ENCODE data around the gene PPP1R3D. TPM values are rescaled to one million over a fixed set of nuclear protein-coding genes. Genes with fewer than 3 reads are reported as not detected.
A peak's percentile ranks its signal among the peaks of the same experiment; 100 is the strongest.

The PPP1R3D gene
- total and polyA plus RNA-seq, 7 donors, result 2.0 to 14.7 (median 5.3) TPM

- ATAC-seq (no peak), DNase-seq (no peak)
- no peaks in the 10 kb centered on the region for H3K27me3 ChIP-seq (ENCODE audit: insufficient read depth in 3 of 3, low read length in 2 of 3)
- no peak overlapping the region for H3K4me3 ChIP-seq
- 70 to 81% (median 77%) methylated on average over 2 of the region's 2 CpGs for WGBS, 3 donors
- H3K36me3 ChIP-seq (ENCODE audit: insufficient read depth in 1 of 2, low read depth in 1 of 2), result peaks cover 0 to 48% of the 10 kb centered on the region in 2 donors
- peak overlapping the region; percentile 37 for H3K27ac ChIP-seq
- H3K4me1 ChIP-seq, result peaks cover 53% of the 10 kb centered on the region
- H3K9me3 ChIP-seq, result no peaks in the 10 kb centered on the region
- TF ChIP-seq CTCF (IDR thresholded peaks at IDR 0.05), result no peak
- intact Hi-C loops (cut with DNase I), result no loop called here
These were observed 5.6 kb upstream of the PPP1R3D start for GRCh38 chr20:59945731-59946130.

GRCh38 chr20:59945175-59945574, 5.1 kb upstream of the PPP1R3D start:
- no peak for TF ChIP-seq CTCF (IDR thresholded peaks at IDR 0.05)
- WGBS, 3 donors, result 33 to 51% (median 38%) methylated on average over 3 of the region's 3 CpGs
- Histone ChIP-seq H3K4me3 (no peak overlapping the region), H3K36me3 (ENCODE audit: insufficient read depth in 1 of 2, low read depth in 1 of 2) (peaks cover 0 to 42% of the 10 kb centered on the region in 2 donors), H3K27ac (peak overlapping the region; percentile 37), H3K4me1 (peaks cover 53% of the 10 kb centered on the region), H3K9me3 (no peaks in the 10 kb centered on the region), H3K27me3 (ENCODE audit: insufficient read depth in 3 of 3, low read length in 2 of 3) (no peaks in the 10 kb centered on the region)
- intact Hi-C loops (cut with DNase I), result no loop called here
- no peak for DNase-seq
- ATAC-seq, result no peak

- TF ChIP-seq CTCF (IDR thresholded peaks at IDR 0.05), result no peak
- intact Hi-C loops (cut with DNase I), result no loop called here
- H3K27me3 ChIP-seq (ENCODE audit: insufficient read depth in 3 of 3, low read length in 2 of 3), result no peaks in the 10 kb centered on the region
- H3K9me3 ChIP-seq, result no peaks in the 10 kb centered on the region
- peaks cover 0 to 38% of the 10 kb centered on the region in 2 donors for H3K36me3 ChIP-seq (ENCODE audit: insufficient read depth in 1 of 2, low read depth in 1 of 2)
- no peak for ATAC-seq
- H3K4me3 ChIP-seq, result no peak overlapping the region
- DNase-seq, result no peak
- peak overlapping the region; percentile 37 for H3K27ac ChIP-seq
- WGBS, 3 donors, result 41 to 66% (median 52%) methylated on average over 7 of the region's 7 CpGs
- H3K4me1 ChIP-seq, result peaks cover 53% of the 10 kb centered on the region
These were observed 4.6 kb upstream of the PPP1R3D start for GRCh38 chr20:59944726-59945125.

- H3K27me3 ChIP-seq (ENCODE audit: insufficient read depth in 3 of 3, low read length in 2 of 3), result no peaks in the 10 kb centered on the region
- peaks cover 55% of the 10 kb centered on the region for H3K4me1 ChIP-seq
- H3K9me3 ChIP-seq, result no peaks in the 10 kb centered on the region
- H3K36me3 ChIP-seq (ENCODE audit: insufficient read depth in 1 of 2, low read depth in 1 of 2), result peaks cover 0 to 32% of the 10 kb centered on the region in 2 donors
- intact Hi-C loops (cut with DNase I), result no loop called here
- TF ChIP-seq CTCF (IDR thresholded peaks at IDR 0.05), result no peak
- DNase-seq (no peak), ATAC-seq (no peak)
- H3K4me3 ChIP-seq, result peak overlapping the region; percentile 85
- WGBS, 3 donors, result 30 to 55% (median 42%) methylated on average over 2 of the region's 2 CpGs
- H3K27ac ChIP-seq, result peak overlapping the region; percentile 96
These were observed 2.1 kb upstream of the PPP1R3D start for GRCh38 chr20:59942245-59942644.

GRCh38 chr20:59940956-59941294, 820 bp upstream of the PPP1R3D start:
- 0 to 1% (median 0%) methylated on average over 4 of the region's 4 CpGs for WGBS, 3 donors
- H3K4me1 ChIP-seq, result peaks cover 63% of the 10 kb centered on the region

More at GRCh38 chr20:59940956-59941294, 820 bp upstream of the PPP1R3D start:
- no peak for TF ChIP-seq CTCF (IDR thresholded peaks at IDR 0.05)
- no peaks in the 10 kb centered on the region for H3K27me3 ChIP-seq (ENCODE audit: insufficient read depth in 3 of 3, low read length in 2 of 3)
- ATAC-seq (no peak), DNase-seq (no peak)
- peak overlapping the region; percentile 96 for H3K27ac ChIP-seq
- intact Hi-C loops (cut with DNase I), result loop anchor here in 1 of 2 donors (2.0 kb wide), 1 partner anchor 14 kb away; no protein-coding TSS in a partner anchor
- H3K9me3 ChIP-seq, result no peaks in the 10 kb centered on the region
- H3K36me3 ChIP-seq (ENCODE audit: insufficient read depth in 1 of 2, low read depth in 1 of 2), result peaks cover 0 to 32% of the 10 kb centered on the region in 2 donors
- H3K4me3 ChIP-seq, result peak overlapping the region; percentile 85

Data from psoas muscle (tissue), 8 donors.